Gastrocnemius medialis (tissue), 4 donors: ENCODE measurements around the gene TIGIT. TPM values are rescaled to one million over a fixed set of nuclear protein-coding genes. Genes with fewer than 3 reads are reported as not detected.

Experiments used
- ATAC-seq, 2 donors: fragments of 150-250 bp; one replicate each; pipeline ENCODE4 v1.9.1; 2016
- DNase-seq, 2 donors: peaks; one replicate each; pipeline ENCODE4 v3.0.0-alpha.2; 2019
- H3K27ac ChIP-seq, 4 donors: fragments of 200-600 bp; sonication (generic); 1 replicate in 1 of 4; 2 replicates in 3 of 4; pipeline ENCODE4 v1.5.1; 2016 to 2018; ENCODE audit warnings: mild to moderate bottlenecking in 2 of 4, moderate library complexity in 1 of 4
- H3K27me3 ChIP-seq, 3 donors: fragments of 200-600 bp; sonication (generic) in 2 of 3; 1 replicate in 1 of 3; 2 replicates in 2 of 3; pipeline versions ENCODE4 v1.5.1 to v1.6.0; 2016 to 2019; ENCODE audit warnings: mild to moderate bottlenecking in 1 of 3, moderate library complexity in 1 of 3
- H3K36me3 ChIP-seq, 2 donors: fragments of 200-600 bp; sonication (generic) in 1 of 2; one replicate each; pipeline ENCODE4 v1.5.1; 2017 to 2018
- H3K4me1 ChIP-seq, 2 donors: fragments of 200-600 bp; sonication (generic) in 1 of 2; one replicate each; pipeline ENCODE4 v1.5.1; 2016 to 2017; ENCODE audit warnings: mild to moderate bottlenecking in 2 of 2
- H3K4me3 ChIP-seq, 4 donors: fragments of 200-600 bp; sonication (generic) in 3 of 4; 1 replicate in 1 of 4; 2 replicates in 3 of 4; pipeline ENCODE4 v1.5.1; 2016 to 2019; ENCODE audit warnings: mild to moderate bottlenecking in 2 of 4
- H3K9me3 ChIP-seq, 3 donors: fragments of 200-600 bp; sonication (generic) in 2 of 3; 1 replicate in 1 of 3; 2 replicates in 2 of 3; pipeline ENCODE4 v1.5.1; 2016 to 2019
- CTCF ChIP-seq, 5 experiments: fragments of 450-650 bp in 3 of 5; fragments of 200-600 bp in 2 of 5; sonication (generic) in 2 of 5; IDR thresholded peaks in 4 of 5; conservative IDR thresholded peaks in 1 of 5; 1 replicate in 4 of 5; 2 replicates in 1 of 5; pipeline ENCODE4 v1.5.1; 2016 to 2019; ENCODE audit warnings: antibody characterized with exemption in 5 of 5, mild to moderate bottlenecking in 3 of 5, moderate library complexity in 3 of 5
- POLR2A ChIP-seq, 2 donors: fragments of 450-650 bp; IDR thresholded peaks; one replicate each; pipeline ENCODE4 v1.6.1; 2017; ENCODE audit warnings: antibody characterized with exemption in 2 of 2, mild to moderate bottlenecking in 2 of 2, moderate library complexity in 2 of 2
- in situ Hi-C, 4 donors: fragments of 200-750 bp; cut with MboI; loops; one replicate each; pipeline versions ENCODE4 v1.15.0 to v1.8.0; 2017; ENCODE audit warnings: low sequenced_read_pairs in 4 of 4
- intact Hi-C: fragments of 100-400 bp; cut with DNase I; formaldehyde crosslinking; loops from one replicate; pipeline ENCODE4 v1.15.1; 2023; ENCODE audit warnings: low total_unique reads
- total RNA-seq, 4 donors: library from RNA; depleted of rRNA; stranded (reverse); fragments of >200 nt; gene quantifications; one replicate each; pipeline versions ENCODE4 v1.1.0 to v1.2.3, GENCODE V29; 2016

Gene TIGIT
- total RNA-seq, 4 donors from 2014 or later, result not detected

DNA sequence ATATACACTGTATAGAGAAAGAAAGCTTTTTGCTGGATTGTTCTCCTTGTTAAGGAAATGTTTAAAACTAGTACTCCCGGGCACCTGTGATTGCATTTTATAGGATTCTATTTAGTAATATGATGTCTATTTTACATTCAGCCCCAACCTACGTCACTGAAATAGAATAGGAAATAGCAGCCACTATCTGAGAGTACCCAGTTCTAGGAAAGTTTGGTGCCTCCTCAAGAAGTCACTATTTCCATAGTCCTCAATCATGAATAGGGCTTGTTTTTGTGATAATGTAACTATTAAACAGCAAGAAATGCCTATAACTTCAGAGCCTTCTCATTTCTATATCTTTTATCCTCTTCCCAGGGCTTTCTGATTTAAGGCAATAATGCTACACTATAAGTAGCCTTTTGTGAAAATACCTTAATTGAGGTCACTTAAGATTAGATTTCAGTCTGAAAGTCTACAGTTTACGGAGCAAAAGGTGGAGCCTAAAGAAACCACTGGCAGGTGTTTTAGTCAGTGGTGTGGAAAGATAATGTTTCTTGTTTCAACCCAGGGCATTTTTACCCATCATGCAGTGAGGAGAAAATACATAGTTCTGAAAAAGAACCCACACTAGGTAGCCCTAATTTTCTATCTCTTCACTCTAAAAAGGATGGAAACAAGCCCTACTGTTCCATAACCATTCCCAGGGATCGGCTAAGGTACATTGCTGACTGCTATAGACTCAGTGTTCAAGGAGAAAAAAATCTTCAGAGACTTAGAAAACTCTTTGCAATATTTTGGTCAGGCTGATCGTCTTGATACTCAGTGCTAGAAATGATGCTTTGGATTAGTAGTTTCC, 38.7 kb downstream of the TIGIT start:
- DNase-seq (no peak), ATAC-seq (no peak)
- no peak for TF ChIP-seq POLR2A (IDR thresholded peaks at IDR 0.05)
- no peak for TF ChIP-seq CTCF (IDR thresholded peaks at IDR 0.05 in 4 of 5, conservative IDR thresholded peaks at IDR 0.05 in 1 of 5)
- Histone ChIP-seq H3K36me3 (no peaks in the 10 kb centered on the region), H3K9me3 (no peaks in the 10 kb centered on the region), H3K27ac (no peak overlapping the region), H3K27me3 (no peaks in the 10 kb centered on the region), H3K4me1 (peaks cover 5 to 9% of the 10 kb centered on the region in 2 donors), H3K4me3 (no peak overlapping the region)
- intact Hi-C loops, result no loop called here
- in situ Hi-C loops, result no loop called here

- intact Hi-C loops, result no loop called here
- Histone ChIP-seq H3K27ac (no peak overlapping the region), H3K36me3 (peaks cover 0 to 6% of the 10 kb centered on the region in 2 donors), H3K9me3 (no peaks in the 10 kb centered on the region), H3K4me1 (peaks cover 0 to 9% of the 10 kb centered on the region in 2 donors), H3K4me3 (no peak overlapping the region), H3K27me3 (no peaks in the 10 kb centered on the region)
- TF ChIP-seq CTCF (IDR thresholded peaks at IDR 0.05 in 4 of 5, conservative IDR thresholded peaks at IDR 0.05 in 1 of 5) (no peak), POLR2A (IDR thresholded peaks at IDR 0.05) (no peak)
- DNase-seq (no peak), ATAC-seq (no peak)
- in situ Hi-C loops, result no loop called here
Observed at GRCh38 chr3:114333180-114333922, 39.5 kb downstream of the TIGIT start.

- Histone ChIP-seq H3K36me3 (peaks cover 0 to 11% of the 10 kb centered on the region in 2 donors), H3K4me1 (peaks cover 0 to 9% of the 10 kb centered on the region in 2 donors), H3K9me3 (no peaks in the 10 kb centered on the region), H3K27ac (no peak overlapping the region), H3K4me3 (no peak overlapping the region), H3K27me3 (no peaks in the 10 kb centered on the region)
- TF ChIP-seq CTCF (IDR thresholded peaks at IDR 0.05 in 4 of 5, conservative IDR thresholded peaks at IDR 0.05 in 1 of 5) (no peak), POLR2A (IDR thresholded peaks at IDR 0.05) (no peak)
- intact Hi-C loops, result no loop called here
- ATAC-seq (no peak), DNase-seq (no peak)
- in situ Hi-C loops, result no loop called here
Observed at GRCh38 chr3:114333923-114334240, 40.1 kb downstream of the TIGIT start.

- no peak overlapping the region for H3K4me3 ChIP-seq
- H3K27ac ChIP-seq, result no peak overlapping the region
- H3K36me3 ChIP-seq, result peaks cover 0 to 16% of the 10 kb centered on the region in 2 donors
- ATAC-seq (no peak), DNase-seq (no peak)
- intact Hi-C loops, result no loop called here
- in situ Hi-C loops, result no loop called here
- TF ChIP-seq POLR2A (IDR thresholded peaks at IDR 0.05) (no peak), CTCF (IDR thresholded peaks at IDR 0.05 in 4 of 5, conservative IDR thresholded peaks at IDR 0.05 in 1 of 5) (peak in 2 of 5 experiments; percentile 22 to 41)
- peaks cover 0 to 9% of the 10 kb centered on the region in 2 donors for H3K4me1 ChIP-seq
- no peaks in the 10 kb centered on the region for H3K9me3 ChIP-seq
- H3K27me3 ChIP-seq, result no peaks in the 10 kb centered on the region
Observed at GRCh38 chr3:114336122-114336697, 42.4 kb downstream of the TIGIT start.
